Type B pancreatic cell (in vitro differentiated cells): Measurements from ENCODE around the gene TNFAIP8. TPM values are rescaled to one million over a fixed set of nuclear protein-coding genes. Genes with fewer than 3 reads are reported as not detected.

Experiments
- DNase-seq: peaks from one replicate; pipeline ENCODE4 v3.0.0; 2021; ENCODE audit warnings: mixed read lengths; ENCODE audit not compliant: unreplicated experiment; ENCODE audit errors: extremely low spot score
- H3K27ac Mint-ChIP-seq: 2 replicates; pipeline ENCODE4 v1.8.0; 2021; ENCODE audit warnings: mild to moderate bottlenecking, mixed read lengths
- H3K27me3 Mint-ChIP-seq: 2 replicates; pipeline ENCODE4 v1.8.0; 2021; ENCODE audit warnings: mixed read lengths
- H3K36me3 Mint-ChIP-seq: 2 replicates; pipeline ENCODE4 v1.8.0; 2021; ENCODE audit warnings: mixed read lengths
- H3K4me1 Mint-ChIP-seq: one replicate; pipeline ENCODE4 v1.8.0; 2021; ENCODE audit warnings: mixed read lengths; ENCODE audit not compliant: unreplicated experiment
- H3K4me3 Mint-ChIP-seq: 2 replicates; pipeline ENCODE4 v1.8.0; 2021; ENCODE audit warnings: mild to moderate bottlenecking, mixed read lengths
- H3K9me3 Mint-ChIP-seq: 2 replicates; pipeline ENCODE4 v1.8.0; 2021; ENCODE audit warnings: mixed read lengths
- total RNA-seq: library from RNA; stranded (reverse); gene quantifications from 2 replicates; pipeline ENCODE4 v1.2.1, GENCODE V29; 2021; ENCODE audit warnings: low replicate concordance
- TF ChIP-seq, protein P1 (sequence below): fragments of 200-600 bp; sonication (generic); conservative IDR thresholded peaks from 2 replicates; pipeline ENCODE4 v1.5.0; 2021; ENCODE audit warnings: antibody characterized with exemption, mild to moderate bottlenecking

TNFAIP8 gene
- total RNA-seq, 1 donor from 2014 or later, result 11.8 TPM

DNA sequence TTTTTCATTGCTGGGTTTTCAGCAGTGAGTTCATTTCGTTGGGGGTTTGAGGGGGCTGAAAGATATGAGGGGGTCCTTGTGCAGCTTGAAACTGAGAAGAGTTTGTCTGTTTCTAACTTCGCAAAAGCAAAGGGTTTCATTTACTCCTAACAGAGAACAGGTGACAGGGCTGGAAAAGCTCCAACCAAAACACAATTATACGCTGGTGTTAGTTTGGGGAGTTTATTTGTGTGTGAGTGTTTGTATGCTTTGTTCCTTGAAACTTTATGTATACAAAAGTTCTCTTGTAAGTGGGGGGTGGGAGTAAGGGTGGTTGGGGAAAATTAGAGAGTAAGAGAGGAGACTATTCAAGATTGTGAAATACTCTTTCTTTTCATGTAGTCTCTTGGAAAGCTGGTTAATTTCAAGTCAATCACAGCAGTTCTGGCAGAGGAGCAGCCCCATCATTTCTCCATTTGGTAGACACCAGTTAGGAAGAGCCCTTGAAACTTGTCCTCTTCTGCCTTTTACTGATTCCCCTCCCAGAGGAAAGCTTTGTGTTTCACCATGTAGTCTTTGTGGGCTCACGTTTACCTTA, 881 bp downstream of the TNFAIP8 start:
- Mint-ChIP-seq H3K27ac (peak overlapping the region; percentile 90), H3K9me3 (no peaks in the 10 kb centered on the region), H3K27me3 (peaks cover 23% of the 10 kb centered on the region), H3K36me3 (no peaks in the 10 kb centered on the region), H3K4me3 (peak overlapping the region; percentile 98), H3K4me1 (peaks cover 58% of the 10 kb centered on the region)
- TF ChIP-seq, protein P1, sequence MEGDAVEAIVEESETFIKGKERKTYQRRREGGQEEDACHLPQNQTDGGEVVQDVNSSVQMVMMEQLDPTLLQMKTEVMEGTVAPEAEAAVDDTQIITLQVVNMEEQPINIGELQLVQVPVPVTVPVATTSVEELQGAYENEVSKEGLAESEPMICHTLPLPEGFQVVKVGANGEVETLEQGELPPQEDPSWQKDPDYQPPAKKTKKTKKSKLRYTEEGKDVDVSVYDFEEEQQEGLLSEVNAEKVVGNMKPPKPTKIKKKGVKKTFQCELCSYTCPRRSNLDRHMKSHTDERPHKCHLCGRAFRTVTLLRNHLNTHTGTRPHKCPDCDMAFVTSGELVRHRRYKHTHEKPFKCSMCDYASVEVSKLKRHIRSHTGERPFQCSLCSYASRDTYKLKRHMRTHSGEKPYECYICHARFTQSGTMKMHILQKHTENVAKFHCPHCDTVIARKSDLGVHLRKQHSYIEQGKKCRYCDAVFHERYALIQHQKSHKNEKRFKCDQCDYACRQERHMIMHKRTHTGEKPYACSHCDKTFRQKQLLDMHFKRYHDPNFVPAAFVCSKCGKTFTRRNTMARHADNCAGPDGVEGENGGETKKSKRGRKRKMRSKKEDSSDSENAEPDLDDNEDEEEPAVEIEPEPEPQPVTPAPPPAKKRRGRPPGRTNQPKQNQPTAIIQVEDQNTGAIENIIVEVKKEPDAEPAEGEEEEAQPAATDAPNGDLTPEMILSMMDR, result no peak
- no peak for DNase-seq

DNA sequence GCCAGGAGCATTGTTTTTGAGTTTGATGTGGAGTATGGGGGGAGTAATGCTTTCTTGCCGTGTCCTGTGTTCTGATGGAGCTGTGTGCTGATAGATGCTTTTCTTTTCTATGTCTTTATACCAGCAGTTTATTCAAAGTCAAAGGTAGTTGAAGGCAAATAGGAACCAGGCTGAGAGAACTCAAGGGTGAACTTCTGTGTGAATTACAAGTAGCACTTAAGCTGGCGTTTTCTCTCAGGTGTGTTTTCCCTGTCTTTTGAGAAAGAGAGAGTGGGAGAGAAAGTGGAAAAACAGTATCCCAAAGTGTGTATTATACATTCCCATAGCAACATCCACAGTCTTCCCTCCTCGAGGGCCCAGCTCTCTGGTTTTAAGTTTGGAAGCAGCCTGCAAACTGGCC, 1.5 kb downstream of the TNFAIP8 start:
- peaks cover 58% of the 10 kb centered on the region for H3K4me1 Mint-ChIP-seq
- peaks cover 23% of the 10 kb centered on the region for H3K27me3 Mint-ChIP-seq
- no peak for DNase-seq
- H3K9me3 Mint-ChIP-seq, result no peaks in the 10 kb centered on the region
- TF ChIP-seq, protein P1, result no peak
- H3K4me3 Mint-ChIP-seq, result peak overlapping the region; percentile 98
- no peaks in the 10 kb centered on the region for H3K36me3 Mint-ChIP-seq
- H3K27ac Mint-ChIP-seq, result peak overlapping the region; percentile 90

DNA sequence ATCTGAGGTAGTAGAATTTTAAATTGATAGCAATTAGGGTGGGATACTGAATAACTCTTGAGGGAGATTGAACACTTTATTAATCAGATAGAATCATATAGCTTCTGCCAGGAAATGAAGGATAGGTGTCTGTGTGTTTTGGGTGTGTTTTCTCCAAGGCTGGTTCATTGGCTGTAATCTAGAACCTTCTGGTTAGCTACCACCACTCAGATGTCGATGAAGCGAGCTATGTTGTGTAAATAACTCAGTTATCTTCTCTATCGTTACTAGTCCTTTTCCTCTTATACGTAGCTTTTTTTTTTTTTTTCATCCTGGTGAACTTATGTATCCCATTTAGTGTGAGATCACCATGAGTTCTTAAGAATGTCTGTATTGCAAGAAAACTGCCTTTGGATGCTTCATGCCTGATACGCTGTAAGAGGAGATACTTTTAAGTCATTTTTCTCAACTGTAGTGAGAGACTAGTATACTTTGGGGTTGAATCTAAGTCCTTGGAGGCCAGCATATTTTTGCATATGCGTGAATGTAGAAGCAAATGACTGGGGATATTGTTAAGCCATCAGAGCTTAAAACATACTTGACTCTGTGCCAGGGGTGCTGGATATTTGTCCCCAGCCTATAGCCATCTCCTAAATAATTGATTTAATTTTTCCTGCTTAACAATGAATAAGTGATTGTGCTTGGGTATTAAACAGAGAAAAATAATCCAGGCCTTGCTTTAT, 2.1 kb downstream of the TNFAIP8 start:
- peak overlapping the region; percentile 90 for H3K27ac Mint-ChIP-seq
- peak overlapping the region; percentile 98 for H3K4me3 Mint-ChIP-seq
- H3K4me1 Mint-ChIP-seq, result peaks cover 58% of the 10 kb centered on the region
- peaks cover 23% of the 10 kb centered on the region for H3K27me3 Mint-ChIP-seq
- no peak for DNase-seq
- H3K9me3 Mint-ChIP-seq, result no peaks in the 10 kb centered on the region
- TF ChIP-seq, protein P1, result no peak
- H3K36me3 Mint-ChIP-seq, result no peaks in the 10 kb centered on the region

DNA sequence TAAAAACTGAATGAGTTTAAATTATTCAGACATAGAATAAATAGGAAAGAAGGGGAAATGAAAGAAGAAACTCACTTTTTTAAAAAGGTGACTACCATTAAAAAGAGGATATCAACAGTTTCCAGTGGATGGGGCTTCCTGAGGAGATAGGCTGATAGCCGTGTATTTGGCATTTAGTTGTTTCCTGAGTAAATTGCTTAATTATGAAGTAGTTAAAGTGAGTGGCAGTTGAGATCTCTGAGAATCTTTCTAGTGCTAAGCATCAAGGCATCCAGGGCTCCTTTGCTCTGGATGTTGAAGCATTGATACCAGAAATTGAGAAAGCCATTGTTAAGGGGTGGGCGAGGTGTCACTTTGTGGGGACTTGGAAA, 2.7 kb downstream of the TNFAIP8 start:
- H3K27ac Mint-ChIP-seq, result peak overlapping the region; percentile 93
- H3K9me3 Mint-ChIP-seq, result no peaks in the 10 kb centered on the region
- H3K27me3 Mint-ChIP-seq, result peaks cover 23% of the 10 kb centered on the region
- no peak for DNase-seq
- no peaks in the 10 kb centered on the region for H3K36me3 Mint-ChIP-seq
- TF ChIP-seq, protein P1, result no peak
- peak overlapping the region; percentile 71 for H3K4me3 Mint-ChIP-seq
- H3K4me1 Mint-ChIP-seq, result peaks cover 53% of the 10 kb centered on the region

DNA sequence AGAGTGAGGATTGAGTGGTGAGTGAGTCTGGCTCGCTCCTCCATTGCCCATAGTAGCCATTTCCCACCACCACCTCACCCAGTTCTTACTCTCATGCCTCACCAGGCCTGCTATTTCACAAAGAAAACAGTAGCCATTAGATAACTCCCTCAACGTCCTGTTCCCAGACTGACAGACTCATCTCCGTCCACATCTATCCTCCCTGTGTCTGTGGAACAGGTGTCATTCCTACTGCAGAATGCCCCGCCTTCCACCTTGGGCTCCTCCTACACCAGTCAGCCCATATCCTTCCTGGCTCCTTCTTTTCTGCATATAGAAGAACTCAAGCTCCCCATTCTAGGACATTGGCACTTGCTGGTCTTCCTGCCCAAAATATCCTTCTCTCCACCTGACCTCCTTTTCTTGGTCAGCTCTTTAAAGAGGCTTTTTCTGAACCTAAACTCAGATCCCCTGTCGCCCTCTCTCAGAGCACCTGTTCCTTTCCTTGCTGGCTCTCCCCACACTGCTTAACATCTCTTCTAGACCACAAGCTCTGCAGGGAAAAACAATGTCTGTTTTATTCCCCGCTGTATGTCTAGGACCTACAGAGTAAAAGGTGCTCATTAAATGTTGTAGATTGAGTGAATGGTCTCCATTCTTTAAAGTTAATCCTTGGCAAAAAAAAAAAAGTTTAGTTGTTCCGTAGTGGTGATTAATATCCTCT, 3.2 kb downstream of the TNFAIP8 start:
- TF ChIP-seq, protein P1, result no peak
- no peaks in the 10 kb centered on the region for H3K36me3 Mint-ChIP-seq
- H3K27me3 Mint-ChIP-seq, result peaks cover 18% of the 10 kb centered on the region
- DNase-seq, result no peak
- peak overlapping the region; percentile 93 for H3K27ac Mint-ChIP-seq
- peaks cover 47% of the 10 kb centered on the region for H3K4me1 Mint-ChIP-seq
- peak overlapping the region; percentile 71 for H3K4me3 Mint-ChIP-seq
- H3K9me3 Mint-ChIP-seq, result no peaks in the 10 kb centered on the region
